H1 (cell line): ENCODE results near the gene NIPAL1. TPM values are rescaled to one million over a fixed set of nuclear protein-coding genes. Genes with fewer than 3 reads are reported as not detected.

Experiments
- CTCF ChIA-PET: fragments of 300-600 bp; sonication (Branson Sonifier 250); formaldehyde crosslinking; loops from one replicate; lab custom pipeline; 2021; ENCODE audit not compliant: partially characterized antibody; lab: Charles Lee
- POLR2A ChIA-PET: fragments of 300-600 bp; sonication (Branson Sonifier 250); formaldehyde crosslinking; loops from one replicate; lab custom pipeline; 2021; ENCODE audit warnings: inconsistent platforms; ENCODE audit not compliant: partially characterized antibody; lab: Charles Lee
- DNase-seq, 2 experiments: peaks; one replicate each; pipeline versions ENCODE4 v3.0.0 to v3.0.0-alpha.2; 2010 to 2022; ENCODE audit warnings: low spot score in 2 of 2, low read depth in 1 of 2, mixed read lengths in 1 of 2
- FAIRE-seq: peaks from 2 replicates; lab custom pipeline; 2011; peaks lifted over from hg19 to GRCh38; lab: Jason Lieb, UNC
- H2AFZ ChIP-seq: 2 replicates; pipeline ENCODE4 v1.8.1; 2012; ENCODE audit warnings: low read length, inconsistent platforms
- H2AK5ac ChIP-seq: 2 replicates; pipeline ENCODE4 v1.6.1; 2013; ENCODE audit warnings: low read depth, low read length
- H2BK120ac ChIP-seq: replicated peaks from 2 replicates; pipeline ENCODE3; 2013; ENCODE audit warnings: low read depth, low read length, inconsistent platforms
- H2BK12ac ChIP-seq: 2 replicates; pipeline ENCODE4 v1.6.1; 2013; ENCODE audit warnings: low read depth, low read length
- H2BK15ac ChIP-seq: 2 replicates; pipeline ENCODE4 v1.6.1; 2013; ENCODE audit warnings: low read length
- H2BK20ac ChIP-seq: 2 replicates; pipeline ENCODE4 v1.6.1; 2013; ENCODE audit warnings: low read length
- H2BK5ac ChIP-seq: 2 replicates; pipeline ENCODE4 v1.6.1; 2013; ENCODE audit warnings: low read depth, low read length
- H3K14ac ChIP-seq: 2 replicates; pipeline ENCODE4 v1.6.1; 2013; ENCODE audit warnings: inconsistent platforms; ENCODE audit not compliant: insufficient read length
- H3K18ac ChIP-seq: 2 replicates; pipeline ENCODE4 v1.6.1; 2013; ENCODE audit warnings: low read length; ENCODE audit errors: extremely low read depth
- H3K23ac ChIP-seq: 2 replicates; pipeline ENCODE4 v1.6.1; 2013; ENCODE audit warnings: inconsistent platforms; ENCODE audit not compliant: insufficient read length
- H3K23me2 ChIP-seq: 2 replicates; pipeline ENCODE4 v1.6.1; 2013; ENCODE audit warnings: low read depth, low read length
- H3K27ac ChIP-seq: 2 replicates; pipeline ENCODE4 v1.6.1; 2011; ENCODE audit warnings: low read depth, low read length, inconsistent platforms
- H3K27me3 ChIP-seq, 4 experiments: replicated peaks in 1 of 4; 1 replicate in 1 of 4; 2 replicates in 3 of 4; pipeline versions ENCODE4 v1.6.1 to v1.8.1; 2011 to 2013; ENCODE audit warnings: low read length in 3 of 4, mild to moderate bottlenecking in 3 of 4, inconsistent platforms in 2 of 4, mixed read lengths in 2 of 4, moderate library complexity in 1 of 4; ENCODE audit not compliant: control insufficient read depth in 3 of 4, insufficient read depth in 3 of 4; ENCODE audit errors: extremely low read depth in 1 of 4
- H3K36me3 ChIP-seq, 4 experiments: 2 replicates each; pipeline versions ENCODE4 v1.6.1 to v1.8.1; 2011 to 2013; ENCODE audit warnings: mild to moderate bottlenecking in 4 of 4, low read length in 3 of 4, moderate library complexity in 2 of 4, control low read depth in 1 of 4, inconsistent platforms in 1 of 4; ENCODE audit not compliant: insufficient read depth in 4 of 4, control insufficient read depth in 2 of 4
- H3K4ac ChIP-seq: replicated peaks from 2 replicates; pipeline ENCODE3; 2013; ENCODE audit warnings: low read length, low read depth, mixed read lengths, inconsistent platforms; ENCODE audit not compliant: insufficient read length
- H3K4me1 ChIP-seq, 4 experiments: replicated peaks in 1 of 4; 1 replicate in 1 of 4; 2 replicates in 3 of 4; pipeline versions ENCODE4 v1.6.1 to v1.8.1; 2011 to 2013; ENCODE audit warnings: low read length in 3 of 4, inconsistent platforms in 2 of 4, mixed read lengths in 1 of 4; ENCODE audit not compliant: insufficient read depth in 4 of 4, control insufficient read depth in 3 of 4
- H3K4me2 ChIP-seq, 2 experiments: 2 replicates each; pipeline versions ENCODE4 v1.6.1 to v1.8.1; 2011 to 2013; ENCODE audit warnings: low read depth in 2 of 2, low read length in 2 of 2, control low read depth in 1 of 2, inconsistent platforms in 1 of 2, mild to moderate bottlenecking in 1 of 2; ENCODE audit not compliant: insufficient read depth in 1 of 2
- H3K4me3 ChIP-seq, 4 experiments: fragments of 200-600, 300-600 bp in 1 of 4; sonication (generic), shearing (Covaris generic), sonication (Bioruptor Twin) in 1 of 4; 2 replicates each; pipeline versions ENCODE4 v1.5.1 to v1.8.1; 2011 to 2016; ENCODE audit warnings: low read length in 4 of 4, low read depth in 3 of 4, control low read depth in 2 of 4, inconsistent platforms in 2 of 4, mild to moderate bottlenecking in 2 of 4, mixed read lengths in 1 of 4, moderate library complexity in 1 of 4; ENCODE audit not compliant: insufficient read depth in 2 of 4; ENCODE audit errors: extremely low read depth in 1 of 4
- H3K56ac ChIP-seq: replicated peaks from 2 replicates; pipeline ENCODE3; 2013; ENCODE audit warnings: low read depth, mild to moderate bottlenecking, mixed read lengths, low read length, inconsistent platforms; ENCODE audit not compliant: insufficient read length
- H3K79me1 ChIP-seq: 2 replicates; pipeline ENCODE4 v1.6.1; 2013; ENCODE audit warnings: low read depth, low read length, control low read depth
- H3K79me2 ChIP-seq, 2 experiments: 2 replicates each; pipeline versions ENCODE4 v1.6.1 to v1.8.1; 2012 to 2013; ENCODE audit warnings: low read length in 2 of 2, mild to moderate bottlenecking in 2 of 2, inconsistent platforms in 1 of 2; ENCODE audit not compliant: insufficient read depth in 2 of 2, control insufficient read depth in 1 of 2
- H3K9ac ChIP-seq, 4 experiments: replicated peaks in 1 of 4; 1 replicate in 1 of 4; 2 replicates in 3 of 4; pipeline versions ENCODE4 v1.6.1 to v1.8.1; 2011 to 2013; ENCODE audit warnings: low read depth in 3 of 4, low read length in 3 of 4, control low read depth in 2 of 4, mild to moderate bottlenecking in 2 of 4, moderate library complexity in 2 of 4, inconsistent platforms in 1 of 4; ENCODE audit errors: extremely low read depth in 1 of 4
- H3K9me3 ChIP-seq, 2 experiments: 2 replicates each; pipeline versions ENCODE4 v1.6.1 to v1.8.1; 2012 to 2013; ENCODE audit warnings: mild to moderate bottlenecking in 2 of 2, moderate library complexity in 2 of 2, control low read depth in 1 of 2, inconsistent platforms in 1 of 2, low read depth in 1 of 2, low read length in 1 of 2, mixed read lengths in 1 of 2; ENCODE audit not compliant: insufficient read depth in 2 of 2
- H4K20me1 ChIP-seq, 2 experiments: replicated peaks in 1 of 2; 2 replicates each; pipeline versions ENCODE3 to v1.8.1; 2011 to 2013; ENCODE audit warnings: inconsistent platforms in 2 of 2, low read length in 2 of 2, mild to moderate bottlenecking in 1 of 2; ENCODE audit not compliant: insufficient read depth in 2 of 2, control insufficient read depth in 1 of 2
- H4K5ac ChIP-seq: 2 replicates; pipeline ENCODE4 v1.6.1; 2013; ENCODE audit warnings: low read length, low read depth, mixed read lengths, inconsistent platforms; ENCODE audit not compliant: insufficient read length
- H4K8ac ChIP-seq: 2 replicates; pipeline ENCODE4 v1.8.0; 2013; ENCODE audit warnings: mild to moderate bottlenecking, moderate library complexity, low read length, inconsistent platforms; ENCODE audit not compliant: insufficient read depth; ENCODE audit errors: extremely low read depth
- H4K91ac ChIP-seq: replicated peaks from 2 replicates; pipeline ENCODE3; 2013; ENCODE audit warnings: low read length, mixed read lengths, inconsistent platforms; ENCODE audit not compliant: insufficient read length
- CHD1 ChIP-seq: IDR thresholded peaks from 2 replicates; pipeline ENCODE4 v1.6.1; 2012; ENCODE audit warnings: low read depth, low read length, improper control_type of control experiment
- EP300 ChIP-seq, 2 experiments: IDR thresholded peaks; 1 replicate in 1 of 2; 2 replicates in 1 of 2; pipeline ENCODE4 v1.6.1; 2011 to 2012; ENCODE audit warnings: low read depth in 2 of 2, low read length in 2 of 2, mild to moderate bottlenecking in 2 of 2, borderline replicate concordance in 1 of 2, inconsistent platforms in 1 of 2, moderate library complexity in 1 of 2
- FOSL1 ChIP-seq: IDR thresholded peaks from 2 replicates; pipeline ENCODE4 v1.6.1; 2011; ENCODE audit warnings: mild to moderate bottlenecking, low read depth, low read length, moderate library complexity; ENCODE audit not compliant: insufficient read depth
- HDAC2 ChIP-seq, 2 experiments: fragments of 300-600 bp in 1 of 2; sonication (generic) in 1 of 2; IDR thresholded peaks; 2 replicates each; pipeline ENCODE4 v1.6.1; 2011 to 2012; ENCODE audit warnings: low read depth in 2 of 2, low read length in 2 of 2, mild to moderate bottlenecking in 2 of 2, moderate library complexity in 2 of 2, borderline replicate concordance in 1 of 2, inconsistent platforms in 1 of 2
- JUN ChIP-seq: IDR thresholded peaks from 2 replicates; pipeline ENCODE4 v1.6.1; 2011; ENCODE audit warnings: low read depth, mild to moderate bottlenecking, improper control_type of control experiment, low read length
- KDM1A ChIP-seq: fragments of 200-600, 300-600 bp; sonication (generic); IDR thresholded peaks from 2 replicates; pipeline ENCODE4 v1.7.1; 2016; ENCODE audit warnings: mild to moderate bottlenecking, low read length, borderline replicate concordance
- MAFK ChIP-seq: IDR thresholded peaks from 2 replicates; pipeline ENCODE4 v1.6.1; 2012; ENCODE audit warnings: low read depth, mild to moderate bottlenecking, improper control_type of control experiment, low read length
- PHF8 ChIP-seq: fragments of 200-600 bp; sonication (generic); conservative IDR thresholded peaks from 2 replicates; pipeline ENCODE4 v1.7.1; 2012; ENCODE audit warnings: low read depth, mild to moderate bottlenecking, inconsistent platforms, low read length, moderate library complexity
- POLR2A ChIP-seq, 2 experiments: IDR thresholded peaks; 1 replicate in 1 of 2; 2 replicates in 1 of 2; pipeline ENCODE4 v1.6.1; 2011; ENCODE audit warnings: low read depth in 2 of 2, low read length in 2 of 2, mild to moderate bottlenecking in 2 of 2; ENCODE audit errors: control extremely low read depth in 1 of 2
- ZNF274 ChIP-seq: IDR thresholded peaks from 2 replicates; pipeline ENCODE4 v1.7.0; 2012; ENCODE audit warnings: low read length, borderline replicate concordance; ENCODE audit errors: extremely low read depth
- WGBS, 2 experiments: shearing (Covaris generic) in 1 of 2; methylation state at CpG; one replicate each; pipeline versions ENCODE4 v1.1.6 to v1.1.7; 2013 to 2015; ENCODE audit warnings: low lambda C conversion rate in 2 of 2, mixed read lengths in 2 of 2, inconsistent platforms in 1 of 2, low coverage in 1 of 2, missing lambda C conversion rate in 1 of 2; ENCODE audit not compliant: insufficient replicate concordance in 2 of 2, insufficient coverage in 1 of 2, insufficient read length in 1 of 2; ENCODE audit errors: extremely low coverage in 1 of 2, missing lambda C conversion rate in 1 of 2; 5-methylcytosine and 5-hydroxymethylcytosine counted together
- polyA plus RNA-seq, 7 experiments: library from polyadenylated mRNA; depleted of rRNA in 3 of 7; stranded (reverse) in 5 of 7; unstranded in 2 of 7; fragments of >200 nt in 5 of 7; fragments of 200-250 nt in 2 of 7; gene quantifications; 1 replicate in 5 of 7; 2 replicates in 1 of 7; 4 replicates in 1 of 7; pipeline versions ENCODE4 v1.2.1 to v1.2.3, GENCODE V29; 2011 to 2013; ENCODE audit warnings: missing spikeins in 2 of 7, mixed read lengths in 2 of 7
- total RNA-seq: library from RNA; stranded (reverse); fragmentation: NEBNext Ultra II Directional; extraction: Animal tissue kit (Norgen Biotek cat#: 25700); gene quantifications from 2 replicates; pipeline ENCODE4 v1.2.1, GENCODE V29; 2021

The NIPAL1 gene
- total and polyA plus RNA-seq, 2 of the 8 experiments (the other 6 are each of a cell fraction or from before 2014, with no cell fraction given) = 1.4 to 4.9 TPM

GRCh38 chr4:48058617-48059530, 42.3 kb downstream of the NIPAL1 start:
- Histone ChIP-seq H4K8ac (no peak overlapping the region), H3K4me1 (no peaks in the 10 kb centered on the region), H2BK15ac (no peak overlapping the region), H4K5ac (no peak overlapping the region), H3K56ac (no peak overlapping the region), H2BK20ac (no peak overlapping the region), H3K23me2 (no peaks in the 10 kb centered on the region), H3K23ac (no peak overlapping the region), H3K18ac (no peak overlapping the region), H3K9me3 (peaks cover 0 to 8% of the 10 kb centered on the region in 2 experiments; a peak in 1 of 4 replicates), H2BK5ac (no peak overlapping the region), H3K79me2 (no peaks in the 10 kb centered on the region), H3K4me3 (no peak overlapping the region), H3K4ac (no peak overlapping the region), H3K79me1 (no peaks in the 10 kb centered on the region), H2BK120ac (no peak overlapping the region), H3K14ac (no peak overlapping the region), H3K36me3 (no peaks in the 10 kb centered on the region), H2AK5ac (no peak overlapping the region), H2AFZ (no peak overlapping the region), H2BK12ac (no peak overlapping the region), H4K20me1 (no peaks in the 10 kb centered on the region), H3K27ac (no peak overlapping the region), H3K9ac (no peak overlapping the region), H3K4me2 (no peak overlapping the region), H4K91ac (no peak overlapping the region), H3K27me3 (no peaks in the 10 kb centered on the region)
- FAIRE-seq (no peak), DNase-seq (no peak)
- POLR2A ChIA-PET = no interaction called here
- CTCF ChIA-PET = interaction anchor here (0.8 to 2.8 kb wide), 4 partner anchors 11 to 51 kb away, joined by 3 to 9 read pairs (median 4); no protein-coding TSS in a partner anchor
- WGBS, 2 experiments = 86% methylated on average over 5 of the region's 5 CpGs; no CpG with 5 or more reads in 1 of the 2 experiments
- TF ChIP-seq PHF8 (no peak), CHD1 (no peak), HDAC2 (IDR thresholded peaks at IDR 0.05; ENCODE audit: borderline replicate concordance in 1 of 2, low read depth in 2 of 2, low read length in 2 of 2) (no peak), ZNF274 (no peak), FOSL1 (no peak), KDM1A (no peak), POLR2A (IDR thresholded peaks at IDR 0.05; ENCODE audit: control extremely low read depth in 1 of 2, low read depth in 2 of 2, low read length in 2 of 2) (no peak), JUN (no peak), EP300 (IDR thresholded peaks at IDR 0.05; ENCODE audit: borderline replicate concordance in 1 of 2, low read depth in 2 of 2, low read length in 2 of 2) (no peak), MAFK (no peak)
